Left ventricle myocardium inferior (tissue), 1 donor: Measurements from ENCODE around the gene CRBN. TPM values are rescaled to one million over a fixed set of nuclear protein-coding genes. Genes with fewer than 3 reads are reported as not detected.

Experiments
- DNase-seq: peaks from one replicate; pipeline ENCODE4 v3.0.0-alpha.2; 2020
- H3K27ac ChIP-seq: fragments of 200-600 bp; replicated peaks from 2 replicates; pipeline ENCODE4 v1.8.0; 2021
- H3K27me3 ChIP-seq: fragments of 200-600 bp; 2 replicates; pipeline ENCODE4 v1.8.0; 2021; ENCODE audit warnings: low read depth
- H3K36me3 ChIP-seq: fragments of 200-600 bp; 2 replicates; pipeline ENCODE4 v1.8.0; 2021
- H3K4me1 ChIP-seq: fragments of 200-600 bp; 2 replicates; pipeline ENCODE4 v1.8.0; 2021
- H3K4me3 ChIP-seq: fragments of 200-600 bp; 2 replicates; pipeline ENCODE4 v1.8.0; 2021; ENCODE audit warnings: mild to moderate bottlenecking, moderate library complexity
- H3K9me3 ChIP-seq: fragments of 200-600 bp; replicated peaks from 2 replicates; pipeline ENCODE4 v1.8.0; 2021
- intact Hi-C: fragments of 100-400 bp; cut with micrococcal nuclease; formaldehyde crosslinking; loops from one replicate; pipeline ENCODE4 v1.11.0; 2022
- total RNA-seq: library from RNA; stranded (reverse); fragmentation: NEBNext Ultra II Directional; extraction: Animal tissue kit (Norgen Biotek cat#: 25700); gene quantifications from one replicate; pipeline ENCODE4 v1.2.1, GENCODE V29; 2021
- TF ChIP-seq, protein P1 (sequence below): fragments of 200-600 bp; IDR thresholded peaks from 2 replicates; pipeline ENCODE4 v1.8.0; 2021; ENCODE audit warnings: antibody characterized with exemption, mild to moderate bottlenecking, borderline replicate concordance
- donor health status: DM: no; HTN: yes; CAD: no; lungs with severe emphysema.

Gene CRBN
- total RNA-seq, 1 donor from 2014 or later = 53.8 TPM

GRCh38 chr3:3196148-3196861 is 16.8 kb upstream of the CRBN start:
- no peak overlapping the region for H3K4me3 ChIP-seq
- DNase-seq = no peak
- H3K27me3 ChIP-seq = peaks cover 45% of the 10 kb centered on the region
- no peaks in the 10 kb centered on the region for H3K4me1 ChIP-seq
- TF ChIP-seq, protein P1, sequence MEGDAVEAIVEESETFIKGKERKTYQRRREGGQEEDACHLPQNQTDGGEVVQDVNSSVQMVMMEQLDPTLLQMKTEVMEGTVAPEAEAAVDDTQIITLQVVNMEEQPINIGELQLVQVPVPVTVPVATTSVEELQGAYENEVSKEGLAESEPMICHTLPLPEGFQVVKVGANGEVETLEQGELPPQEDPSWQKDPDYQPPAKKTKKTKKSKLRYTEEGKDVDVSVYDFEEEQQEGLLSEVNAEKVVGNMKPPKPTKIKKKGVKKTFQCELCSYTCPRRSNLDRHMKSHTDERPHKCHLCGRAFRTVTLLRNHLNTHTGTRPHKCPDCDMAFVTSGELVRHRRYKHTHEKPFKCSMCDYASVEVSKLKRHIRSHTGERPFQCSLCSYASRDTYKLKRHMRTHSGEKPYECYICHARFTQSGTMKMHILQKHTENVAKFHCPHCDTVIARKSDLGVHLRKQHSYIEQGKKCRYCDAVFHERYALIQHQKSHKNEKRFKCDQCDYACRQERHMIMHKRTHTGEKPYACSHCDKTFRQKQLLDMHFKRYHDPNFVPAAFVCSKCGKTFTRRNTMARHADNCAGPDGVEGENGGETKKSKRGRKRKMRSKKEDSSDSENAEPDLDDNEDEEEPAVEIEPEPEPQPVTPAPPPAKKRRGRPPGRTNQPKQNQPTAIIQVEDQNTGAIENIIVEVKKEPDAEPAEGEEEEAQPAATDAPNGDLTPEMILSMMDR = peak; percentile 58
- H3K36me3 ChIP-seq = no peaks in the 10 kb centered on the region
- H3K27ac ChIP-seq = no peak overlapping the region
- H3K9me3 ChIP-seq = no peaks in the 10 kb centered on the region
- intact Hi-C loops = no loop called here

GRCh38 chr3:3194861-3195260 is 15.4 kb upstream of the CRBN start:
- Histone ChIP-seq H3K36me3 (no peaks in the 10 kb centered on the region), H3K4me3 (no peak overlapping the region), H3K27me3 (peaks cover 46% of the 10 kb centered on the region), H3K4me1 (no peaks in the 10 kb centered on the region), H3K9me3 (no peaks in the 10 kb centered on the region), H3K27ac (no peak overlapping the region)
- TF ChIP-seq, protein P1 = no peak
- intact Hi-C loops = no loop called here
- no peak for DNase-seq

DNA sequence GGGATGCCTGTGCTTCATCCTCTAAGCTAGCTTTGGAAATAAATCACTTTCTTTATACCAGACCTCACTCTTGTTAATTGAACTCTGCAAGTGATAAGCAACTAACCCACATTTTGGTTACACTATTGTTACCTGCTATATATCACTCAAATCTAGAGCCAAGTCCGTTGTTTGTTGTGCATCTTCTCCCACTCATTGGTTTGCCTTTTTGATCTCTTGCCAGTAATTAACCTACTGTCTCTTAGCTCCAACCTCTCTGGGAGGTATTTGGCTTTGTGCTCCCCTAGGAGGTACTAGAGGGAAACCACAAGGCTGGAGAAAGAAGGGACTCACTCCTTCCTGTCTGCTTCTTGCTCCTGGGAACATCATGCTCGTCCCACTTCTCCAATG is 12.8 kb upstream of the CRBN start:
- TF ChIP-seq, protein P1 = no peak
- Histone ChIP-seq H3K27ac (no peak overlapping the region), H3K36me3 (no peaks in the 10 kb centered on the region), H3K27me3 (peaks cover 36% of the 10 kb centered on the region), H3K4me1 (peaks cover 5% of the 10 kb centered on the region), H3K4me3 (no peak overlapping the region), H3K9me3 (peaks cover 7% of the 10 kb centered on the region)
- DNase-seq = no peak
- intact Hi-C loops = no loop called here

DNA sequence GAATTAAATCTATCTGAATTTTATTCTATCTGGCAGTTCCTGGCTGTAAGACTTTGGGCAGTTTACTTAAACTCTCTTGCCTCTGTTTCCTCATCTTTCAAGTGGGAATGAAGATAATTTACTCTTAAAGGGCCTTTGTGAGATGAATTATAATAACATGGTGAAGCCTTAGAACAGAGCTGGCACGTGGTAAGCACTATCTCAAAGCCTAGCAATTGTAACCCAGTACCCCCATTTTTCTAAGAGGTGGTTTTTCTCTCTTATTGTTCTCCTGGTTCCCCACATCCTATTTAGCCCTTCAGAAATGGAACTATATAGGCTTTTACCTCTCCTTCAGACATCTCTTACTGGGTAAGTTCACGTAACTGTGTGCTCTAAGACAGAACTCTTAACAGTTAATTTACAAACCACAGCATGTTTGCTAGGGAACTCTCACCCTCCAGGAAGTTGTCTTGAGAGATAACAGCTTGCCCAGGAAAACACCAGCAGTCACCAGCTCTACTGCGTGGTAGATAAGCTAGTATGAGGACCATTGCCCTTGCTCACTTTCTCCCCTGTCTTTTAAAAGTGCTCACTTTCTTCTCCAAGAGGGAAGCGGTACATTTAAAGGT is 12.3 kb upstream of the CRBN start:
- Histone ChIP-seq H3K9me3 (peaks cover 11% of the 10 kb centered on the region), H3K27me3 (peaks cover 36% of the 10 kb centered on the region), H3K4me3 (no peak overlapping the region), H3K4me1 (peaks cover 5% of the 10 kb centered on the region), H3K36me3 (no peaks in the 10 kb centered on the region), H3K27ac (no peak overlapping the region)
- no peak for DNase-seq
- TF ChIP-seq, protein P1 = no peak
- intact Hi-C loops = no loop called here

DNA sequence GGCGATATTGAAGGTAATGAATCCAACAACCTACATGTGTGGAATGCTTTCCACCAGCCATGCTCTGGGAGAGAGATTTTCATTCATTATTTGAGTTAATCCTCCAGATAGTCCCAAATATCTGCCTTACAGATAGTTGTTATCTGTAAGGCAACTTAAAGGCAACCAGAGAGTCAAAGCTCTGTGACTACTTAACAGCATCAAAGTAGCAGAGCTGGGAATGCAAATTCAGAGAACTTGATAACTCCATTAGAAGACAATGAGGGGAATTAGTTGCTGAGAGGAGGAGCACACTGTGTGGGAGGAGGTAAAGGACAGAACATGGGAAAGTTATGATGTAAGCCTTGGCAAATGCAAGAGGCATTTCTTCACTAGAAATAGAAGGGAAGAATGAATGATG is 10.5 kb upstream of the CRBN start:
- TF ChIP-seq, protein P1 = no peak
- Histone ChIP-seq H3K36me3 (no peaks in the 10 kb centered on the region), H3K9me3 (peaks cover 23% of the 10 kb centered on the region), H3K27me3 (peaks cover 34% of the 10 kb centered on the region), H3K27ac (no peak overlapping the region), H3K4me3 (no peak overlapping the region), H3K4me1 (peaks cover 5% of the 10 kb centered on the region)
- no peak for DNase-seq
- intact Hi-C loops = no loop called here
